ENCODE measurements around the gene CWC27.
"Not testable (repeated sequence)": the region's sequence is repeated elsewhere in the genome, so short reads cannot be mapped to it uniquely, and the experiment has no call there.

CWC27 gene

GRCh38 chr5:64923151-64923685 lies 154.5 kb downstream of the CWC27 start:
- DNase-seq (ENCODE audit: low read depth) = no peak

DNA sequence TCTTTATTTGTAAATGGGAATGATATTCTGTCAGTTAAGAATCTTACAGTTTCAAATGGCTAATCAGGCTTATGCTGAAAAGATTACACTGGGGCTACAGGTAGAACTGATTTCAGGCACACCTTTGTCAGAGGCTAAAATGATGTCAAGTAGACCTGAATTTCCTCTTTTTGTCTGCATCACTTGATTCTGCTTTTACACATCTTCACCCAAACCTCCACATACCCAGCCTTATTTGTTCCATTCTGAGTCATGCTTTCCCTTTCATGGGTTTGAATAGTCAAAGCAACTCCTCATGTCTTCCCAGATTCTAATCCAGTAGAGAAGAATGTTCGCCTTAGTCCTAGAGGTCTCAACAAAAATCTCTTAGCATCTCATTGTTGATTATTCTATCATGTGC lies 156.4 kb downstream of the CWC27 start:
- DNase-seq (ENCODE audit: low read depth) = no peak

GRCh38 chr5:64929833-64930232 lies 161.1 kb downstream of the CWC27 start:
- DNase-seq (ENCODE audit: low read depth) = no peak

GRCh38 chr5:64930672-64931318 lies 162.1 kb downstream of the CWC27 start:
- DNase-seq (ENCODE audit: low read depth) = no peak

- not testable (repeated sequence) for DNase-seq (ENCODE audit: low read depth)
Observed at GRCh38 chr5:64939422-64939771, 170.7 kb downstream of the CWC27 start.

- DNase-seq (ENCODE audit: low read depth) = no peak
Observed at GRCh38 chr5:64939772-64940510, 171.2 kb downstream of the CWC27 start.

DNA sequence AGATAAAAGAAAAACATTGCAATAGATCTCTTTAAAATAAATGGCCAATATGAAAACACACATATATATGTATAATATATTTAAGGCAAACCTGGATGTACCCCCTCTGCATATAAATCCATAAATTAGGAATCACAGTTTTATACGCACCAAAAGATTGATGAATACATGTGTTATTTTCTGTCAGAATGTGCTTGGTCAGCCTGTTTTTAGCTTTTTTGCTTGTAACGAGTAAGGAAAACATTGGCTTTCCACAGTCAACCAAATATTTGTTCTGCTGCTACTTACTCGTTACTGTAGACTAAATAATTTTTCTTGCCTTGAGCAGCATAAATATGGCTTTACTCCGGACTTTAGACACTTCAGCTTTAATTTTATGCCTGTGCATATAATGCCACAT lies 173.7 kb downstream of the CWC27 start:
- DNase-seq (ENCODE audit: low read depth) = no peak

DNA sequence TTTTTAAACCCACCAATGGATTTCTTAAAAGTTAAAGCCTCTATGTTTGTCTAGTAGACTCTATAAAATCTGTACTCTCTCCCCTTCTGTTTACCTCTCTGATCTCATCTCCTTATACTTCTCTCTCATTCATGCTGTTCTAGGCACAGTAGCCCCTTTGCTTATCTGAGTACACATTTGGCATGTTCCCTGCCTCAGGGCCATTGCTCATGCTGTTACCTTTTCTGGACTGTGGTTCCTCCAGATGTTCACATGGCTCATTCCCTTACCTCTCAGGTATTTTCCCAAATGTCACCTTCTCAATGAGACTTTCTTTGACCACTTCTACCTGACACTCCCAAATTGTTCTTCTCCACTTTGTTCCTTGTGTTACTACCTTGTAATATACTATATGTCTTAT lies 176.1 kb downstream of the CWC27 start:
- no peak for DNase-seq (ENCODE audit: low read depth)

GRCh38 chr5:64947031-64947430 lies 178.3 kb downstream of the CWC27 start:
- DNase-seq (ENCODE audit: low read depth) = no peak

DNA sequence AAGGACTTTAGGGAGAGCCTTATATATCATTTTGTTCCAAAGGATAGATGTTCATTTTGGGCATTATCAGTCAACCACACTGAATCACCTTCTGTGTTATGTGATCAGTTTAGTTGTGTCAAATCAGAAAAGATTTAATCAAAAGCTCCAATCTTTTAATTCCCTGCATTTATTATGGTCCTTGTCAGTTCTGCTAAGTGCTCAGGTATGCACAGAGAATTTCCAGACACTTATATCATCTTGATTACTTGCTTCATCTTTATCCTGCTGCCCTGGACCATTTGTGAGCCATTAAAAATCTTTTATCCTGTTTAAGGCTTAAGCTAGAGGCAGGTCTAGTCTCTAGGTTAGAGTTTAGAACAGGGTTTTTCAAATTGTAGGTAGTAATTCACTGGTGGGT lies 179.1 kb downstream of the CWC27 start:
- no peak for DNase-seq (ENCODE audit: low read depth)

- no peak for DNase-seq (ENCODE audit: low read depth)
Observed at GRCh38 chr5:64949331-64949730, 180.6 kb downstream of the CWC27 start.

DNA sequence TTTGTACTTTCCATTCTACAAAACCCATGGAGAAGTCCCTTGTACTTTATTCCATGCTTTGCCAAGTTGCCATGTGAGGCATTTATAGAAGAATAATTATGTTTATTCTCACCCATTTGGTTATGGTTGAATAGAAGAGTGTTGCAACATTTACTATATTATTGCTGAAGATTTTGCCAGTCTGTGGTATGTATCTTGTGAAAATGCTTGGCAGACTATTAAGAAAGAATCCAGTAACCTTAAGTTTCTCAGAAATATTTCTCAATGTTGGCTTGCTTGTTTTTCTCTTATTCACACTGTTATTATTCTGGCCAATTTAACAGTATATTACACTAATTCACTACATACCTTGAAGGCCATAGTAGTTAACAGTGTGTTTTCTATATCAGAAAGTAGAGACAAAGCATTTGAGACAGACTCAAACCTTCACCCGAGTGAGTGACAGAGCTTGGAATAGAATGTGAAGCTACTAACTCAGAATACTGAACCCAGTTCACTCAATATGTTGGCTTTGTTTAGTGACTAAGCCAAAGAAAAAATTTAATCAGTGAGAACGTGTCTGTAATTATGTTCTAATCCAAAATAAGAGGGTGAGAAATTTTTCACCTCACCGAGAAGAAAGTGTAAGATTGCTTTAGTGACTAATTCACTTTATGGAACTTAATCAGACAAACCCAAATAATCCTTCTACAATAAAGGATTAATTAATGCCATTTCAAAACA lies 184.4 kb downstream of the CWC27 start:
- DNase-seq (ENCODE audit: low read depth) = no peak

- no peak for DNase-seq (ENCODE audit: low read depth)
Observed at GRCh38 chr5:64954518-64954917, 185.8 kb downstream of the CWC27 start.

DNA sequence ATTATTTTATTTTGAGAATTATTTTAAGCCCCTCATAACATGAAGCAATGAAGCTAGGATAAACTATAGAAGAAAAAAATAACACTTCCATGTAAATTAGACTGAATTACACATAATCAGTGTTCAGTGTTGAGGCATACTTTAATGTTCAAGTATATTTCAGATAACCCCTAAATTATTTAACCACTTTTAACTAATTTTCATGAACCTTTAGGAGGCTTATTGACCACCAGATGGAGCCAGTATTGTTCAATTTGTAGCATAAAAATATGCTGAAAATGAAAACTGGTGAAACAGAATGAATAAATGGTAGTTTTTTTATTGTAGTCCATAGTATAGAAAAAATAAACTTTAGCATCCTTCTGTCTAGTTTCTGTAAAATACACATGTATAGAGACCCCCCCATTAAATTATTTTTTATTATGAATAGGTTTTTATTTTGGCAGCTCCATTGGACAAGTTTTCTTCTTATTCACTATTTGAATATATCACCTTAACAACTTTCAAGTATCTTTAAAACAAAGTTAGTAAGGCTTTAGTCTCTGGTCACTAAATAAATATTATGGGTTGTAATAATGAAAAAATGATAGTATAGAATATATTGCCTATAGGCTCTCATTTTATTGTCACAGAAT lies 190.1 kb downstream of the CWC27 start:
- DNase-seq (ENCODE audit: low read depth) = no peak

- no peak for DNase-seq (ENCODE audit: low read depth)
Observed at GRCh38 chr5:64963278-64963677, 194.5 kb downstream of the CWC27 start.

DNA sequence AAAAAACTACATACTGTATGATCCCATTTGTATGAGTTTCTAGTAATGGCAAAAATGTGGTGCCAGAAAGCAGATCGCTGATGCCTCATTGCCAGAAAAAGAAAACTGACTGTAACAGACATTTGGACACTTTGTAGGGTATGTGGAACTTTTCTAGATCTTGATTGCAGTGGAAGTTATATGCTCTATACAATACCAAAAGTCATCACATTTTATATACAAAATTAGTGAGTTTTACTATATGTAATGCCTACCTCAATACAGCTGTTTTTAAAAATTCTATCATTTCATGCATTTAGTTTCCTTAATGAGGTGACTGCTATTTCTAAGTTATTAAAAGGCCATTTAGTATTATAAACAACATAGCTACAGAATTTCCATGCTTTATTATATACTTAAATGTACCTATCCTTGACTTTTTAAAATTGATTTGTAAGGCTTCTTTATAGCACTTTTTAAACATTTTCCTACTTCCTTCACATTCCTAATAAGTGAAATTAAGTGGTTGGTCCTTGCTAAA lies 199.9 kb downstream of the CWC27 start:
- DNase-seq (ENCODE audit: low read depth) = no peak

DNA sequence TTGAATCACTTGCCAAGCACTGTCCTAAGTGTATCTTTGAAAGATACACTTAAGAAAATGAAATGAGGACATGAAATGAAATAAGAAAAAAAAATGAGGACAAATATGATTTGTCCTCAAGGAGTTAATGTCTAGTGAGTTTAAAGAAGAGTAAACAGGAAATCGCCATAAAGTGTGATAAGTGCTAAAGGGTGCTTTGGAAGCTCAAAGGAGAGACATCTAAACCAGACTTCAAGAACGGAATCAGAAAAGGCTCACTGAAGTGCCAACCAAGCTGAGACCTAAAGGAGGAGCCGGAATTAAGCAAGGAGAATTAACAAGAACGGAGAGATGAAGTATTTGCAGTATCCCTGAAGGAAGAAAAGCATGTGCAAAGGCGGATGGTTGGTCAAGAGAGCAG lies 200.8 kb downstream of the CWC27 start:
- DNase-seq (ENCODE audit: low read depth) = no peak

- DNase-seq (ENCODE audit: low read depth) = no peak
Observed at GRCh38 chr5:64971513-64971912, 202.8 kb downstream of the CWC27 start.

DNA sequence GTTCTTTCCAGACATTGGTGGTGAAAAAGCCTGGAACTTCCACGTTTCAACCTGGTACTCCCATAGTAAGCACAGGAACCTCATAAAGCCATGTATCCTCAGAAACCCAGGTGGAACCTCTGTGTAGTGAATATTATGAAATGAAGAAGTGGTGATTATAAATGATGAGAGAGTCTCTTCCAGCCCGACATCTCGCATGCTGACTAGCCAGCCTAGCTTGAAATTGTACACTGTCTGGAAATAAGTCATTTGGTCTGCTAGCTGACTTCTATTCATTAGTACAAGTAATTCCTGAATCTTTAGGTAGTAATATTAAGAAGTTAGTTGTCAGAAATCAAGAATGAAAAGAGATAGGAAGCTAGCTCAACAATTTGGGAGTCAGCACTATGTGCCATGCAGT lies 203.3 kb downstream of the CWC27 start:
- DNase-seq (ENCODE audit: low read depth) = no peak

GRCh38 chr5:64972591-64972990 lies 203.9 kb downstream of the CWC27 start:
- no peak for DNase-seq (ENCODE audit: low read depth)

DNA sequence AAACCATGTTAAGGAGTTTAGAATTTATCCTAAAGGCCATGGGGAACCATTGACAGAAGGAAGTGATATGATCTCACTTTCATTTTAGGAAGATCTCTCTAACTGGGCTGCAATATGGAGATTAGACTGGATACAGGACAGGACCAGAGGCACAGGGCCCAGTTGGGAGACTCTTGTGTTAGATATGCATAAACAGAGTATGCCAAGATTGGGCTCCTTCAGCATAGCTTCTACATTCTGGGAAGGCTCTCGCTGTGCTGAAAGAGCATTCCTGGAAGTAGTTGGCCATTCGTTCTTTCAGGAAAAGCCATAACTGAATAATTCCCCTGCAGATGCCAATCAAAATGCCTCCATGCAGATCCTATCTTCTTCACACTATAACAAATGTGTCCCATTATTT lies 204.5 kb downstream of the CWC27 start:
- no peak for DNase-seq (ENCODE audit: low read depth)

DNA sequence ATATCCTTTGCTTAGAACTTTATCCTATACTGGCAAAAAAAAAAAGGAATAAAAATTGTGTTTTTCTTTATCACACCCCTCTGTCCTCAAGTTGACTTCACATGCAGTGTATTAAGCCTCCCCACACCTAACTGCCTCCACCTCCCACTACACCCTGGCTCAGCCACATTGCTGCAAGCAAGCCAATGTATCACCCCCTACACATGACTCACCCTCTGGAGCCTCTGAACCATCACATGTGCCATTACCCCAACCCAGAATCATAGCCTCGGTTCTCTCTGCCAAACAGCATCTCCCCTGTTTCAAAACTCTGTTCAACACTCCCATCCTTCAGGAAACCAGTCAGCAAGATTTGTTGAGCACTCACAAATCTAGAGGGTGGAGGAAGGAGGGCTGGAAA lies 209.0 kb downstream of the CWC27 start:
- DNase-seq (ENCODE audit: low read depth) = no peak
